ENCODE data around the gene PTPRM. TPM values are rescaled to one million over a fixed set of nuclear protein-coding genes. Genes with fewer than 3 reads are reported as not detected.

PTPRM gene
- total RNA-seq, 1 donor from 2014 or later: 131 TPM

DNA sequence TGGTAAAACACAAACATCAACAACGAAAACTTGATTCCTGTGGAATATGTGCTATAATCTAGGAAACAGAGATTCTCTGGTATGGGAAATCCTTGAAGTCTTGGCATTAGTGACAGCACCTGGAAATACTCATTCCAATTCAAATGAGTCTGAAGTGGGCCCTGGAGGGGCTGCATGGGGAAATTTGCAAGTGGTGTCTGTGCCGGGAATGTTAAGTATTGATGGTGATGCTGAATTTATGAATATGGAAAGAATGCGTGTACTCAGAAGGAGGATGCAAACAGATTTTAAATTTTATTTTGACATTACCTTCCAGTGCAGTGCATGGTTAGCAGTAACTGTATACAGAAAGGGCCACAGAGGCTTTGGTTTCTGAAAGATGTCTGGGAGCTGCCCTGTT, 37.2 kb downstream of the PTPRM start:
- Mint-ChIP-seq H3K4me3 (ENCODE audit: unreplicated experiment) (no peak overlapping the region), H3K27ac (ENCODE audit: unreplicated experiment) (no peak overlapping the region), H3K27me3 (ENCODE audit: low read depth) (no peaks in the 10 kb centered on the region), H3K9me3 (ENCODE audit: low read depth) (no peaks in the 10 kb centered on the region), H3K4me1 (ENCODE audit: low read depth) (peaks cover 80% of the 10 kb centered on the region), H3K36me3 (ENCODE audit: low read depth) (no peaks in the 10 kb centered on the region)
- TF ChIP-seq, protein P1, sequence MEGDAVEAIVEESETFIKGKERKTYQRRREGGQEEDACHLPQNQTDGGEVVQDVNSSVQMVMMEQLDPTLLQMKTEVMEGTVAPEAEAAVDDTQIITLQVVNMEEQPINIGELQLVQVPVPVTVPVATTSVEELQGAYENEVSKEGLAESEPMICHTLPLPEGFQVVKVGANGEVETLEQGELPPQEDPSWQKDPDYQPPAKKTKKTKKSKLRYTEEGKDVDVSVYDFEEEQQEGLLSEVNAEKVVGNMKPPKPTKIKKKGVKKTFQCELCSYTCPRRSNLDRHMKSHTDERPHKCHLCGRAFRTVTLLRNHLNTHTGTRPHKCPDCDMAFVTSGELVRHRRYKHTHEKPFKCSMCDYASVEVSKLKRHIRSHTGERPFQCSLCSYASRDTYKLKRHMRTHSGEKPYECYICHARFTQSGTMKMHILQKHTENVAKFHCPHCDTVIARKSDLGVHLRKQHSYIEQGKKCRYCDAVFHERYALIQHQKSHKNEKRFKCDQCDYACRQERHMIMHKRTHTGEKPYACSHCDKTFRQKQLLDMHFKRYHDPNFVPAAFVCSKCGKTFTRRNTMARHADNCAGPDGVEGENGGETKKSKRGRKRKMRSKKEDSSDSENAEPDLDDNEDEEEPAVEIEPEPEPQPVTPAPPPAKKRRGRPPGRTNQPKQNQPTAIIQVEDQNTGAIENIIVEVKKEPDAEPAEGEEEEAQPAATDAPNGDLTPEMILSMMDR (IDR thresholded peaks at IDR 0.05): no peak
- DNase-seq (ENCODE audit: low spot score): no peak

DNA sequence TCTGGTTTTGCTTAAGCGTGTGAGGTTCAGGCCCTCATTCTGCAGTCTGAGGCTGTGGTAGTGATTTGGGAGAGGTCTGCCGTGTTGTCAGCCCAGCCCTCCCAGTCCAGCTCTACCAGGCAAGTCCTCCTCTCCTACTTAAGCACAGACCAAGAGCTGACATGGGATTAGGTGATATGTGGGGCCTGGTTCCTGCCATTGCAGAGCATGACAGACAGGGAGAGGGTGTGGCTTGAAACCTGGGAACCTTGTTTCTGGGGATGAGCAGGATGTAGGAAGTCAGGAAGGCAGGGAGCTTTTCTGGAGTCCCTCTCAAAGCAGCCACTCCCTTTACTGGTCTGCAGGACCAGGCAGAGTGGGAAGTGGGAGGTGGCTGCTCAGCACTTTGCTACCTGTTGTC, 38.6 kb downstream of the PTPRM start:
- TF ChIP-seq, protein P1 (IDR thresholded peaks at IDR 0.05): no peak
- no peak for DNase-seq (ENCODE audit: low spot score)
- H3K27ac Mint-ChIP-seq (ENCODE audit: unreplicated experiment): no peak overlapping the region
- H3K4me3 Mint-ChIP-seq (ENCODE audit: unreplicated experiment): no peak overlapping the region
- H3K36me3 Mint-ChIP-seq (ENCODE audit: low read depth): no peaks in the 10 kb centered on the region
- H3K9me3 Mint-ChIP-seq (ENCODE audit: low read depth): no peaks in the 10 kb centered on the region
- H3K27me3 Mint-ChIP-seq (ENCODE audit: low read depth): no peaks in the 10 kb centered on the region
- peaks cover 79% of the 10 kb centered on the region for H3K4me1 Mint-ChIP-seq (ENCODE audit: low read depth)

DNA sequence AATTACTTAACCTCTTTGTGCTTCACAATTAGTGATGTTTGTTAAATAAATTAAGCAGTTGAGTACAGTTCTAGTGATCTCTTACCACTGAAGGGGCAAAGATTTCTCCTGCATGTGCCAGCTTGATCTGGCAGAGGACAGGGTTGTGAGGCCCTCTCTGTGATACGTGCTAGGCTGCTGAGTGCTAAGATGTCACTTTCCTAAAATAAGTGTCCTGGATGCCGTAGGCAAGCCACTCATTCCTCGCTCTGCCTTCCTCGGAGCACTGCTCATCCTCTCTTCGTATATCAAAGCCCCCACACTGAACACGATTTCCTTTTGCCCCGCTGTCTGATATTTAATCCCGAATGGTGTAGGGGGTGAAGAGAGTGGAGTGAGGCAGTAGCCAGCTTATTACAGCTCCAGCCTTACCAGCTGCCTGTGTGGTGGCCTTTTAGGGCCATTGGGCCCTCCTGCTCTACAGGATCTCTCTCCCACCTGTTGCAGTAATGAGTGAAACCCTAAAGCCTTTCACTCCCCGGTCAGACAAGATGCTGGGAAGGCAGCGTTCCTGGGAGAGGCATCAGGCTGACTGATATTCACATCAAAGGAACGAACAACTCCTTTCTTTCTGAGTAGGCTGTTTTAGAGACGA, 40.5 kb downstream of the PTPRM start:
- H3K27me3 Mint-ChIP-seq (ENCODE audit: low read depth): no peaks in the 10 kb centered on the region

DNA sequence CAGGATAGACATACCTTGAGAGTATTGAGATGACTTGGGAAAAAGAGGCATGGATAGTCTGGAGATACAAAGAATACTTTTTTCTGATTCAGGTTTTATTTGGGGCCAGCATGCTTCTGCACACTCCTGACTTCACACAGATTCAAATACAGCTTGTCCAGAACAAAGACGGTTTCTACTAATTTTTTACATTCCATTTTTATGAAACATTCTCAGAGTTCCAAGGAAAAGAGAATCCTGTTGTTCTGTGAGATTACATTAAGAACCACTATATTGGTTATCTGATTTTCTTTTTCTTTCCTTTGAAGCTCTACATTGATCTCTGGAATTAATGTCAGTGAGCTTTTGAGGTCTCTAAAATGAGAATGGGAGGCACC, 41.0 kb downstream of the PTPRM start:
- DNase-seq (ENCODE audit: low spot score): no peak
- TF ChIP-seq, protein P1 (IDR thresholded peaks at IDR 0.05): no peak
- Mint-ChIP-seq H3K36me3 (ENCODE audit: low read depth) (no peaks in the 10 kb centered on the region), H3K4me3 (ENCODE audit: unreplicated experiment) (peak overlapping the region; percentile 16), H3K27ac (ENCODE audit: unreplicated experiment) (peak overlapping the region; percentile 95), H3K9me3 (ENCODE audit: low read depth) (no peaks in the 10 kb centered on the region), H3K4me1 (ENCODE audit: low read depth) (peaks cover 76% of the 10 kb centered on the region), H3K27me3 (ENCODE audit: low read depth) (no peaks in the 10 kb centered on the region)

More for the DNA sequence above, 40.5 kb downstream of the PTPRM start:
- Mint-ChIP-seq H3K4me1 (ENCODE audit: low read depth) (peaks cover 73% of the 10 kb centered on the region), H3K36me3 (ENCODE audit: low read depth) (no peaks in the 10 kb centered on the region), H3K9me3 (ENCODE audit: low read depth) (no peaks in the 10 kb centered on the region), H3K4me3 (ENCODE audit: unreplicated experiment) (peak overlapping the region; percentile 2), H3K27ac (ENCODE audit: unreplicated experiment) (peak overlapping the region; percentile 95)
- TF ChIP-seq, protein P1 (IDR thresholded peaks at IDR 0.05): no peak
- DNase-seq (ENCODE audit: low spot score): no peak

DNA sequence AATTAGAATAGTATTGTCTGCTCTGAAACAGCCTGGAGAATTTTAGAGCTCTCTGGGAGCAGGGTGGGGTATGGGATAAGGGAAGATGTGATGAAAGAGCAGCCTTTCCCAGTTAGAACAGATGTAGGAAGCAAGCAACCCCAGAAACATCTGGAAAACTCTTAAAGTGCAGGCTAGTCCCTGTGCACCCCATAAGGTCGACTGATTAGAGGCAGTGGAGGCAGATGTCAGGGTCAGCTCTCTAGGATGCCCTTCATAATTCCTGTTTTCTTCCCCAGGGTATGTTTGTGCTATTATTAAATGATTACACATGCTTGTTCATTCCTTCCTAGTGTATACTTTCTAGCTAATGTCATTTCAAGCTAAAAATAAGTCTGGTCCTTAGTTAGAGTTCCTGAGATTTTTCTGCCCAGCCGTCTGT, 41.7 kb downstream of the PTPRM start:
- Mint-ChIP-seq H3K27me3 (ENCODE audit: low read depth) (no peaks in the 10 kb centered on the region), H3K4me1 (ENCODE audit: low read depth) (peaks cover 73% of the 10 kb centered on the region), H3K9me3 (ENCODE audit: low read depth) (no peaks in the 10 kb centered on the region), H3K4me3 (ENCODE audit: unreplicated experiment) (peak overlapping the region; percentile 16), H3K27ac (ENCODE audit: unreplicated experiment) (peak overlapping the region; percentile 95), H3K36me3 (ENCODE audit: low read depth) (no peaks in the 10 kb centered on the region)
- TF ChIP-seq, protein P1 (IDR thresholded peaks at IDR 0.05): no peak
- no peak for DNase-seq (ENCODE audit: low spot score)
